Loucy (cell line): ENCODE data around the gene USB1.

Source experiments
- EZH2phosphoT487 ChIP-seq: fragments of 200-600 bp; IDR thresholded peaks from 2 replicates; pipeline ENCODE4 v1.6.1; 2018; ENCODE audit warnings: antibody characterized with exemption, mild to moderate bottlenecking, moderate library complexity, borderline replicate concordance
- TF ChIP-seq, protein P1 (sequence below): fragments of 200-600 bp; sonication (generic); conservative IDR thresholded peaks from 2 replicates; pipeline ENCODE4 v1.5.1; 2014; ENCODE audit warnings: mild to moderate bottlenecking, antibody characterized with exemption, low read length

DNA sequence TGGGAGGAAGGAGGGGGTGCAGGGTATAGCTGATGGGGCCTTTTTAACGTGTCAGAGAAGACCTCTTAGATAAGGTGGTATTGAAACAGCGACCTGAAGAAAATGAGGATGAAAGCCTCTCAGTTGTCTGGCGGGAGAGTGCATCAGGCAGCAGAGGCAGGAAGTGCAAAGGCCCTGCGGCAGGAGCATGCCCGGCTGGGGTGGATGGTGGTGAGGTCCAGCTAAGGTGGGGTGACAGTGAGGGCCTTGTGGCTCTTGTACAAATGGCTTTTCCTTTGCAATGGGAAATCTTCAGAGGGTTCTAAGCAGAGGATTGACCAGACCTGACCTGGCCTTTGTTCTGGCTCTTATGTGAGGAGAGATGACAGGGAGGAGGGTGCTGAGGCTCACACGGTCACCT is 35.7 kb downstream of the USB1 start:
- TF ChIP-seq, protein P1, sequence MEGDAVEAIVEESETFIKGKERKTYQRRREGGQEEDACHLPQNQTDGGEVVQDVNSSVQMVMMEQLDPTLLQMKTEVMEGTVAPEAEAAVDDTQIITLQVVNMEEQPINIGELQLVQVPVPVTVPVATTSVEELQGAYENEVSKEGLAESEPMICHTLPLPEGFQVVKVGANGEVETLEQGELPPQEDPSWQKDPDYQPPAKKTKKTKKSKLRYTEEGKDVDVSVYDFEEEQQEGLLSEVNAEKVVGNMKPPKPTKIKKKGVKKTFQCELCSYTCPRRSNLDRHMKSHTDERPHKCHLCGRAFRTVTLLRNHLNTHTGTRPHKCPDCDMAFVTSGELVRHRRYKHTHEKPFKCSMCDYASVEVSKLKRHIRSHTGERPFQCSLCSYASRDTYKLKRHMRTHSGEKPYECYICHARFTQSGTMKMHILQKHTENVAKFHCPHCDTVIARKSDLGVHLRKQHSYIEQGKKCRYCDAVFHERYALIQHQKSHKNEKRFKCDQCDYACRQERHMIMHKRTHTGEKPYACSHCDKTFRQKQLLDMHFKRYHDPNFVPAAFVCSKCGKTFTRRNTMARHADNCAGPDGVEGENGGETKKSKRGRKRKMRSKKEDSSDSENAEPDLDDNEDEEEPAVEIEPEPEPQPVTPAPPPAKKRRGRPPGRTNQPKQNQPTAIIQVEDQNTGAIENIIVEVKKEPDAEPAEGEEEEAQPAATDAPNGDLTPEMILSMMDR: no peak
- no peak for TF ChIP-seq EZH2phosphoT487
